ENCODE results near the gene GADD45A. TPM values are rescaled to one million over a fixed set of nuclear protein-coding genes. Genes with fewer than 3 reads are reported as not detected.

The GADD45A gene
- polyA plus RNA-seq, 2 of the 4 experiments (the other 2 are of a cell fraction), result 36.0 to 44.7 TPM

GRCh38 chr1:67673468-67674201 is 11.4 kb upstream of the GADD45A start:
- TF ChIP-seq E2F6 (IDR thresholded peaks at IDR 0.05; ENCODE audit: borderline replicate concordance, low read depth) (no peak), RNF2 (IDR thresholded peaks at IDR 0.05; ENCODE audit: borderline replicate concordance, low read depth) (no peak), SREBF2 (IDR thresholded peaks at IDR 0.05) (no peak), FOSB (CRISPR knock-in tag; IDR thresholded peaks at IDR 0.05) (no peak), HEYL (CRISPR knock-in tag; IDR thresholded peaks at IDR 0.05) (no peak), HES2 (IDR thresholded peaks at IDR 0.05) (no peak), ZFP36 (IDR thresholded peaks at IDR 0.05; ENCODE audit: borderline replicate concordance, partially characterized antibody) (no peak), NPAS2 (CRISPR knock-in tag; IDR thresholded peaks at IDR 0.05; ENCODE audit: borderline replicate concordance) (no peak), CHD2 (IDR thresholded peaks at IDR 0.05; ENCODE audit: low read length, partially characterized antibody) (no peak), POLR2A (IDR thresholded peaks at IDR 0.05; ENCODE audit: low read length) (no peak)
- Histone ChIP-seq H3K4me2 (no peak overlapping the region), H3K4me1 (peaks cover 5% of the 10 kb centered on the region; the same call in 2 of the 3 replicates), H3K9me3 (no peaks in the 10 kb centered on the region), H3K4me3 (no peak overlapping the region), H3K27ac (no peak overlapping the region)
- ATAC-seq (no peak), DNase-seq (ENCODE audit: low read depth in 1 of 2, low spot score in 1 of 2) (no peak), FAIRE-seq (no peak)
- WGBS (ENCODE audit: missing lambda C conversion rate), result 86% methylated on average over 1 of the region's 1 CpG
- ChIA-PET POLR2A (interaction anchor here (2.1 kb wide), 1 partner anchor 11 kb away, joined by 8 read pairs; the partner anchor contains the start of gene GADD45A), CTCF (interaction anchor here (1.1 to 1.6 kb wide), 4 partner anchors 13 to 112 kb away, joined by 3 to 5 read pairs (median 3); no protein-coding TSS in a partner anchor)

GRCh38 chr1:67674260-67675011 is 10.6 kb upstream of the GADD45A start:
- POLR2A ChIA-PET, result interaction anchor here (2.1 kb wide), 1 partner anchor 10 kb away, joined by 8 read pairs; the partner anchor contains the start of gene GADD45A
- ATAC-seq (no peak), FAIRE-seq (no peak), DNase-seq (ENCODE audit: low read depth in 1 of 2, low spot score in 1 of 2) (no peak)
- Histone ChIP-seq H3K4me3 (no peak overlapping the region), H3K4me2 (no peak overlapping the region), H3K9me3 (no peaks in the 10 kb centered on the region), H3K27ac (no peak overlapping the region), H3K4me1 (peaks cover 5% of the 10 kb centered on the region; the same call in 2 of the 3 replicates)
- WGBS (ENCODE audit: missing lambda C conversion rate), result 65% methylated on average over 4 of the region's 4 CpGs
- TF ChIP-seq ZNF302 (CRISPR knock-in tag; IDR thresholded peaks at IDR 0.05), result no peak
- TF ChIP-seq NR3C1 (IDR thresholded peaks at IDR 0.05), result no peak
- CTCF ChIA-PET, result interaction anchor here (1.1 to 1.6 kb wide), 5 partner anchors 12 to 139 kb away, joined by 3 to 5 read pairs (median 3); no protein-coding TSS in a partner anchor

- CTCF ChIA-PET, result interaction anchor here (1.6 to 2.0 kb wide), 2 partner anchors 114 to 141 kb away, joined by 3 to 10 read pairs; no protein-coding TSS in a partner anchor
These were observed 9.2 kb upstream of the GADD45A start for GRCh38 chr1:67675800-67676199.

More at GRCh38 chr1:67675800-67676199, 9.2 kb upstream of the GADD45A start:
- peaks cover 5% of the 10 kb centered on the region; the same call in 2 of the 3 replicates for H3K4me1 ChIP-seq
- FAIRE-seq, result no peak
- TF ChIP-seq RCOR1 (IDR thresholded peaks at IDR 0.05; ENCODE audit: low read depth, low read length) (no peak), POLR2AphosphoS2 (conservative IDR thresholded peaks at IDR 0.05; ENCODE audit: low read length) (no peak), REST (IDR thresholded peaks at IDR 0.05) (no peak)
- POLR2A ChIA-PET, result no interaction called here
- DNase-seq (ENCODE audit: low read depth in 1 of 2, low spot score in 1 of 2), result no peak
- no peak overlapping the region for H3K27ac ChIP-seq
- 80% methylated on average over 2 of the region's 2 CpGs for whole genome bisulfite sequencing (ENCODE audit: missing lambda C conversion rate)
- no peak overlapping the region for H3K4me3 ChIP-seq
- H3K9me3 ChIP-seq, result no peaks in the 10 kb centered on the region
- no peak for ATAC-seq
- H3K4me2 ChIP-seq, result no peak overlapping the region

Data from A549 (cell line).